Stimulated activated CD4-positive, alpha-beta T cell treated with anti-CD3 and anti-CD28 coated beads, Interleukin-1b, Interleukin-23, amount 100 ng/mL, for 24 hours (primary cell): ENCODE results near the gene RNF115.
"Not testable (repeated sequence)": the region's sequence is repeated elsewhere in the genome, so short reads cannot be mapped to it uniquely, and the experiment has no call there.

ENCODE experiments used
- DNase-seq, 4 experiments: peaks; one replicate each; pipeline ENCODE4 v3.0.0-alpha.2; 2020; ENCODE audit warnings: low read depth in 4 of 4, low spot score in 1 of 4

RNF115 gene

GRCh38 chr1:145828367-145829026, 4.6 kb upstream of the RNF115 start:
- DNase-seq: no peak

GRCh38 chr1:145827966-145828365, 4.1 kb upstream of the RNF115 start:
- DNase-seq: no peak

GRCh38 chr1:145826030-145826429, 2.1 kb upstream of the RNF115 start:
- no peak for DNase-seq

- no peak for DNase-seq
Measured at GRCh38 chr1:145824499-145824842, 576 bp upstream of the RNF115 start.

- not testable (repeated sequence) for DNase-seq
Measured at GRCh38 chr1:145822779-145823331, 1.0 kb downstream of the RNF115 start.

GRCh38 chr1:145818095-145818494, 5.8 kb downstream of the RNF115 start:
- not testable (repeated sequence) for DNase-seq

- not testable (repeated sequence) for DNase-seq
Measured at GRCh38 chr1:145812977-145813810, 10.7 kb downstream of the RNF115 start.

- DNase-seq: no peak
Measured at GRCh38 chr1:145806844-145807243, 17.1 kb downstream of the RNF115 start.

GRCh38 chr1:145806408-145806807, 17.5 kb downstream of the RNF115 start:
- no peak for DNase-seq

GRCh38 chr1:145805057-145805456, 18.8 kb downstream of the RNF115 start:
- no peak for DNase-seq

GRCh38 chr1:145804235-145805045, 19.5 kb downstream of the RNF115 start:
- DNase-seq: no peak

- DNase-seq: no peak
Measured at GRCh38 chr1:145799806-145800205, 24.1 kb downstream of the RNF115 start.

- DNase-seq: no peak
Measured at GRCh38 chr1:145796753-145797152, 27.1 kb downstream of the RNF115 start.

GRCh38 chr1:145795257-145795881, 28.5 kb downstream of the RNF115 start:
- no peak for DNase-seq

- no peak for DNase-seq
Measured at GRCh38 chr1:145792484-145792883, 31.4 kb downstream of the RNF115 start.

GRCh38 chr1:145791860-145792259, 32.0 kb downstream of the RNF115 start:
- not testable (repeated sequence) for DNase-seq

GRCh38 chr1:145788580-145788979, 35.3 kb downstream of the RNF115 start:
- no peak for DNase-seq

GRCh38 chr1:145786271-145786670, 37.6 kb downstream of the RNF115 start:
- DNase-seq: no peak

GRCh38 chr1:145785547-145785946, 38.3 kb downstream of the RNF115 start:
- DNase-seq: no peak

- no peak for DNase-seq
Measured at GRCh38 chr1:145784409-145784808, 39.5 kb downstream of the RNF115 start.
